Stimulated activated CD8-positive, alpha-beta memory T cell treated with anti-CD3 and anti-CD28 coated beads, Interleukin-15, amount 100 ng/mL, for 4 hours (primary cell): ENCODE measurements around the gene SLX9.

Experiments used
- DNase-seq, 2 donors: peaks; one replicate each; pipeline ENCODE4 v3.0.0-alpha.2; 2020; ENCODE audit warnings: low read depth in 2 of 2

The SLX9 gene

DNA sequence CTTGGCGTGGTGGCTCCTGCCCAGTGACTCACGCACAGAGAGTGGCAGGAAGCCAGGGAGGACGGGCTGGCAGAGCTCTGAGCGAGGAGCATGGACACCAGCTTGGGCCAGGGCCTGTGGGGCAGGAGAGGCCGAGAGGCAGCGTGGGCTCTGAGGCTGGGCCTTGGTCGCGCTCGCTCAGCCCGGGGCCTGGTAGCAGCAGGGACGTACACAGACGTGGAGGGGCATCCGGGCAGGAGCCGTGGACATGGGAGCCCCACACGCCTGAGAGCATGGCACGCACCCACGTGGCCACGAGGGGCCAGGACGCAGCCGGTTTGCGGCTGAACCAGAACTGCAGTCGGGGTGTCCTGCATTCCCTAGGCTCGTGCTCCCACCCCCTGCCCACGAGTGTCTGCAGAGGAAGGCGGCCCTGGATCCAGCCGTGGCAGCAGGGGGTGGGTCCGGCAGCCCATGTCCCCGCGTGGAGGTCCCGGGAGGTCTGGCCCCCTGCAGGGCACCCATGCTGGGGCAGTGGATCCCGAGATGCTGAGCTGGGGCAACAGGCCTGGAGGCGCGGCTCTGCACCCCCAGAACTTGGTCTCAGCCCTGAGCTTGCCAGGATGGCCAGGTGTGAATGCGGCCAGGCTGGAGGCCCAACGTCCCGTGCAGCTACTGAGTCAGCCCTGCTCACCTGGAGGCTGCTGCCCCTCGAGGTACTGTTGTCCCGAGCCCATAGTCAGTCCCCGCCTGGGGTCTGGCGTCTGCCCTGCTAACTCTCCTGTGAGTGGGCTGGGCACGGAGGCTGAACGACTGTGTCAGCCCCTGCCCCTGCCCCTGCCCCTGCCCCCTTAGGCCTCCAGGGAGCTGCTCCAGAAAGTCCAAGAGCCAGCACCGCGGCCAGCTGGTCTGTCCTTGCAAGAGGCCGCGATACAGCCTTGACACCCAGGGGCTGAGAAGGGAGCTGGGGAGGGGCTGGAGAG lies 61.6 kb downstream of the SLX9 start:
- no peak for DNase-seq

DNA sequence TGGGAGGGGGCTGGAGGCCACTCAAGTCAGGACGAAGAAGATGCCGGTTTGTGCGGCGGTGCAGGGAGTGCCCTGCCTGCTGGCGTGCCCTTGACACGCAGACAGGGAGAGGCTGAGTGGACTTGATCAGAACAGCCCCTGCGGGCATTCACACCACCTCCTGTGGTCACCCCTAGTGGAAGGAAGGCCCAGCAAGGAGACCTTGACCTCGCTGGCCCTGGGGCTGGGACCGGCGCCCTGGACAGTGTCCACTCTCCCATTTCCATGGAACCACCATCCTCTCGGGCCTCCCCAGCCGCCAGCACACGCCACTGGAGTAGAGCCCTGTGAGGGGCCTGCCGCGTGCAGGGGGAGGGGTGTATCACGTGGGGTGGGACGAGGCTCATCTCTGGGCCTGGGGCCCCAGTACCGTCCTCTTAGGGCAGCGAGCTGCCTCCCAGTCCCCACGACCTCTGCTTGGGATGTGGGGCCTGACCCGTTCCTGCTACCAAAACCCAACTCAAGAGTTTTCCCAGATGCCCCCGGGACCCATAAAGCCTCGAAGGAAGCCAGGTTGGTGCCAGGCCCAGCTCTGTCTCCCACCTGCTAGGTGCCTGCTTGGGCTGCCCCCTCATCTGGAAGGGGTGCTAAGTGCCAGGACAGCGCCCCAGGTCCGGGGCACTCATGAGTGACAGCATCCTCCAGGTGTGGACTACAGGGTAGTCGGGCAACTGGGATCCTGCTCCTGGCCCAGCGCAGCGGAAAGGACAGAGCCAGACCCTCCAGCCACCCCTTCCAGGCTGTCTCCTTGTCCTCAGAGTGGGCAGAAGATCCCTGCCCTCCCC lies 62.8 kb downstream of the SLX9 start:
- no peak for DNase-seq

GRCh38 chr21:45003331-45004058 lies 63.7 kb downstream of the SLX9 start:
- DNase-seq, result no peak

GRCh38 chr21:45004059-45004422 lies 64.2 kb downstream of the SLX9 start:
- no peak for DNase-seq

DNA sequence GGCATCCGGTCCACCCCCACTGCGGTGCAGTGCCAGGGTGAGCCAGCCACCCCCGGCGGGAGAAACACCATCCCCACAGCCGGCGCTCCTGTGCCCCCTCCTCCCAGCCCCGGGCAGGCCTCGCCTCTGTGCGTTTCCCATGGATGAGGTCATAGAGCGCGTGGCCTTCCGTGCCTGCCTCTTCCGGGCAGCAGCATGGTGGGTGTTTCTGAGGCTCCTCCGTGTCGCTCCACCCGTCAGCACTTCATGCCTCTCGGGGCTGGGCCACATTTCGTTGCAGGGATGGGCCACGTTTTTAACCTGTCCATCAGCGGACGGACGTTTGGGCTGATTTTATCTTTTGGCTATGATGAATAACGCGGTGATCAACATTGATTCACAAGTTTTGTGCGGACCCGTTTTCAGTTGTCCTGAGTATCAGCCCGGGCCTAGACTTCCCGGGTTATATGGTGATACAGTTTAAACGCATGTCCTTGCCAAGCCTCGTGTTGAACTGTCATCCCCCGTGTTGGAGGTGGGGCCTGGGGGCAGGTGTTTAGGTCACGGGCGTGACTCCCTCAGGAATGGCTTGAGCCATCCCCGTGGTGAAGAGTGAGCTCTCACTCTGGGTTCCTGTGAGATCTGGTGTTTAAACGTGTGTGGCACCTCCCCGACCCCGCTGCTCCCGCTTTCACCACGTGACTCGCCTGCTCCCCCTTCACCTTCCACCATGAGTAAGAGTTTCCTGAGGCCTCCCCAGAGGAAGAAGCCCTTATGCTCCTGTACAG lies 64.8 kb downstream of the SLX9 start:
- DNase-seq, result no peak

GRCh38 chr21:45006536-45007095 lies 66.8 kb downstream of the SLX9 start:
- no peak for DNase-seq

DNA sequence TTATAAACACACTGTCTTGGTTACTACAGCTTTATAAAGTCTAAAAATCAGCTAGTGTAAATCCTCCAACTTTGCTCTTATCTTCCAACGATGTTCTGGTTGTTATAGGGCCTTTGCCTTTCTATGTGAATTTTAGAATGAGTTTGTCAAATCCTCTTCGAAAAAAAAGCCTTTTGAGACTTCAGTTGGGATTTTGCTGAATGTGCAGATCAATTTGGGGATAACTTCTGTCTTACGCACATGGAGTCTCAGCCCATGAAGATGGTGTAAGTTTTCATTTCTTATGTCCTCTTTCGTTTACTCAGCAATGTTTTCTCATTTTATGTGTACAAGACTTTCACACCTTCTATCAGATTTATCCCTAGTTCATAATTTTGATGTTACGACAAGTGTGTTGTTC lies 69.8 kb downstream of the SLX9 start:
- no peak for DNase-seq

DNA sequence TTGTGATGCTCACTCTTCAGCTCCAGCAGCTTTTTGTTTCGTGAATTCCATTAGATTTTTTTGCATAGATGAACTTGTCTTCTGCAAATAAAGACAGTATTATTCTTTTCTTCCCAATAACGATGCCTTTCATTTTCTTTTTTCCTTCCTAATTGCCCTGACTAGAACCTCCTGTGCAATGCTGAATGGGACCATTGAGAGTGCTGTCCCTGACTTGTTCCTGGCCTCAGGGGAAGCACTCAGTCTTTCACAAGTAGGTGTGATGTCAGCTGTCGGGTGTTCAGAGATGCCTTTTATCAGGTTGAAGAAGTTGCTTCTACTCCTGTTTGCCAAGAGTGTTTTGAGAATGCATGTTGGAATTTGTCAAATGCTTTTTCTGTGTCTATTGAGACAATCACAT lies 70.3 kb downstream of the SLX9 start:
- no peak for DNase-seq

- no peak for DNase-seq
Observed at GRCh38 chr21:45010860-45011259, 71.0 kb downstream of the SLX9 start.

DNA sequence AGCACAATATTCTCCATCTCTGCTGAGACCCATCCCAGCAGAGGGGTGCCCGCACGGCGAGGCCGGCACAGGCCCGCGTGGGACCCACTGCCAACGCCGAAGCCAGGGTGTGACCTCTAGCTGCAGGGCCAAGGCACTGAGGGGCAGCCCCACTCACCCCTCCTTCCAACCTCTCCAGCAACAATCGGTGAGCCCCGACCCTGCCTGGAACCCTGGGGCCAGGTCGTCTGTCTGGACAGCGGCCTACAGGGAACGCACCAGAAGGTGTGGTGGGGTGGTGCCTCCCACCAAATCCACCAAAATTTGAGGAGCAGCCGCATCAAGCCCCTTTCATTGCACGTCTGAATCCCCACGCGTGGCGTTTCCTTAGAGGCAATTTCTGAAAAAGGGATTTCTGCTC lies 71.6 kb downstream of the SLX9 start:
- no peak for DNase-seq

DNA sequence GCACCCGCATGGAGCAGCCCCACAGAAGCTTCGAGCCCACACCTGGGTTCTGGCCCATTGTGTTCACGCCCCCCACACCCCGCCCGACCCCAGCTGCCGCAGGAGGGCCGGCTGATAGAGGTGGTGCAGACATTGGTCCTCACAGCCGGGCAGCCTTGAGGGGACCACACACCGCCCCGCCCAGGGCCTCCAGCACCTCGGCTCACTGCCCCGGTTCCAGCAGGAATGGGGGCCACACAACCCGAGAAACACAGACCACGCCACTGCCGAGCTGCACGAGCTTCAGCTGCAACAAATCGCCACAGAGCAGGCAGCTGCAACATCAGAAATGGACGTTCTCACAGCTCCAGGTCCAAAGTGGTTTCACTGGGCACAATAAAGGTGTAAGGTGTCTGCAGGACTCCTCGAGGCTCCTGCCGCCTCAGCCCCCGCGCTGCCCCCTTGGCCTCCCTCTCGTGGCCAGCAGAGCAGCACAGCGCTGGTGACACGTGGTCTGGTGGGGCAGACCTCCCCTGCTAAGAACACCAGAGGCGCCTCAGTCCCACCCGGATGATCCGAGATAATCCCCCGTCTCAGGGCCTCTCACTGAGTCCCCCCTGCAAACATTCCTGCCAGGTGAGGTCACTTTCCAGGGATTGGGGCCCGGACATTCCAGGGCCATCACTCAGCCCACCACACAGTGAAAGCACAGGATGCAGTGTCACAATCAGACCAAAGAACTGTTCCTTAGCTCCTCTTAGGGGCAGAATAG lies 72.3 kb downstream of the SLX9 start:
- DNase-seq, result no peak

DNA sequence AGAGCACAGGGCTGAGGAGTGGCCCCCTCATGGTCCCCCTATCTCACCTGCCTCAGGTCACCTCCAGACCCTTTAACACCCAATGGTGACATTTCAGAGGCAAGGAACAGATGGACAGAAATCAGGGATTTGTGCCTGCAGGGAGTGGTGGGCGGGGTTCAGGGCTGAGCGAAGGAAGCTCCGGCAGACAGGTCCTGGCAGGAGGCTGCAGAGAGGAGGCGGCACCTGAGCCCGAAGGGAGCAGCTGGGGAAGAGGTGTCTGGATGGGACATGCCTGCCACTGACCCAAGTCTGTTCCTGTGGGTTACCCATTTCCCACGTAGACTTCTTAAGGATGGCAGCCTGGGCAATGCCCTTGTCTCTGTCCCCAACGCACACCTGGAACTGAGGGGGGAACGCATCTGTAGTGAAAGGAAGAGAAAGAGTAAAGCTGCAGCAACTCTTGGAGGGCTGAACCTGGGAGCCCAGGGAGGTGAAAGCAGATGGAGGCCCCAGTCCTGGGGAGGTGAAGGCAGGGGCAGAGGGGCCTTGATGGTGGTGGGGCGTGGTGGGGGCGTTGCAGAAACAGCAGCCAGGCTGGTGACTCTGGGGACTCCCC lies 72.9 kb downstream of the SLX9 start:
- DNase-seq, result no peak

- DNase-seq, result no peak
Observed at GRCh38 chr21:45013260-45013841, 73.5 kb downstream of the SLX9 start.

DNA sequence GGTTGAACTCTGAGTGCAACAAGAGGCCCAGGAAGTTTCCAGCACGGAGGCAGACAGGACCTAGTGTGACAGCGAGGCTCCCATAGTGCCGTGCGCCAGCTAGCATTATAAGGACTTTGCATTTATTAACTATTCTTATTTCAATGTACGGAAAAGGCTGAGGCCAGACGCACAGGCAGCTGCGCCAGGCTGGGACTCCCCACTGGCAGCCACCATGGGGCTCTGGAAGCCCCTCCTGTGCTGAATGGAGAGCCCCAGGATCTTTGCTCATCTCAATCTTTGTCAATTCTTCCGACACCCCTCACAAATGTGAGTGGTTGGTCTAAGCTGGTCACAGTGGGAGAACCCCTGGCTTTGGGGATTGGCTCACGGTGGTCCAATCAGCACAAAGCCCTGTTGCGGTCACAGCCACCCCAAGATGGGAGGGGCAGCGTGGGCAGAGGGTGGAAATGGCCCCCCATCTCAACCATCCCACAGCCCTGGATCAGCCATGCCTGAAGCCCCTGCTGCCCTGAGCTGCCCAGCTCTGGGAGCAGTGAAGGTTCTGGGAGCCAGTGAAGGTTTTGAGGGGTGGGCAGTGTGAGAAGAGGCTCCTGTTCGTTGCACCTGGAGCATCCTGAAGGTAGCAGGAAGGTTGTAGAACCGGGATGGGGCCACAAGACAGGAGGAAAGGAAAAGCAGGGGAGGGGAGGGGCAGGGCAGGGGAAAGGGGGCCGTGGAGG lies 75.1 kb downstream of the SLX9 start:
- DNase-seq, result no peak

DNA sequence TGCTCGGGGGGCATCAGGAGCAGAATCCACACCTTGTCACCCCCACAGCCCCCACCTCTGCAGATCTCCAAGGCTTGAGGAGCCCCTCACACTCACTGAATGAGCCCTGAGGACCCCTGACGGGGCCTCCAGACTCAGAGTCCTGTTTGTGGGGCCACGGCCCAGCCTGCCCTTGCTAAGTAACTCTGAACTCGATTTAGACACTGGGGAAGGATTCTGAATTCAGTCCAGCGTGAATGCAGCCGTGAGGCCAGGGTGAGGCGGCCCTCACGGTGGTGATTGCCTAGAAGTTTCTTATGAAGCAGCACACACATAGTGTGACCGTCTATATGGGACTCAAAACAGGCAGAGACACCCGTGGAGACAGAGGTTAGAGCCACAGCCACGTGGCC lies 75.6 kb downstream of the SLX9 start:
- no peak for DNase-seq

DNA sequence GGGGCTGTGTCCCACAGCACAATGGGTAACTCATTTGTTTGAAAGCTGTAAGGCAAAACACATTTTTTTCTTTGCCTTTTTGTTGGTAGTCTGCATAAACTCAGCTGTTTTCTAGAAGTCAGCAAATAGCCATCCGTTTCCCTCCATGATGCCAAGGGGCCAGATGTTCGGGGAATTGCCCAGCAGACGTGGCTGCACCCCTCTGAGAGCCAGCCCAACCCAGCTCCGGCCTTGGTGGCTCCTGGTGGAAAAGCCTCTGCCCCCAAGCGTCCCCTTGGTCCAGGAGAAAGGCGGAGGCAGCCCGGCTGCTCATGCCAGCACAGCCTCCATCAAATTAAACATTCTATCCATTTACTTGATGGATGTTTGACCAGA lies 76.2 kb downstream of the SLX9 start:
- no peak for DNase-seq

GRCh38 chr21:45016406-45017038 lies 76.7 kb downstream of the SLX9 start:
- no peak for DNase-seq
